Keratinocyte (primary cell): ENCODE data around the gene AIP. TPM values are rescaled to one million over a fixed set of nuclear protein-coding genes. Genes with fewer than 3 reads are reported as not detected.

Experiments used
- DNase-seq: peaks from one replicate; pipeline ENCODE4 v3.0.0-alpha.2; 2011; ENCODE audit warnings: low read depth, missing footprints, low spot score
- FAIRE-seq: peaks from 2 replicates; lab custom pipeline; 2011; peaks lifted over from hg19 to GRCh38; lab: Jason Lieb, UNC
- H2AFZ ChIP-seq: 2 replicates; pipeline ENCODE4 v1.6.0; 2012; ENCODE audit warnings: low read length, control low read depth, inconsistent platforms; ENCODE audit not compliant: control insufficient read depth
- H3K27ac ChIP-seq: 2 replicates; pipeline ENCODE4 v1.5.1; 2011; ENCODE audit warnings: low read length; ENCODE audit not compliant: control insufficient read depth, insufficient read depth
- H3K27me3 ChIP-seq: 3 replicates; pipeline ENCODE4 v1.6.0; 2011; ENCODE audit warnings: low read length; ENCODE audit not compliant: control insufficient read depth, insufficient read depth; ENCODE audit errors: extremely low read depth
- H3K36me3 ChIP-seq, 2 experiments: 2 replicates in 1 of 2; 3 replicates in 1 of 2; pipeline ENCODE4 v1.5.1; 2011; ENCODE audit warnings: low read length in 2 of 2, mild to moderate bottlenecking in 1 of 2; ENCODE audit not compliant: control insufficient read depth in 2 of 2, insufficient read depth in 2 of 2; ENCODE audit errors: extremely low read depth in 1 of 2
- H3K4me1 ChIP-seq: 3 replicates; pipeline ENCODE4 v1.5.1; 2011; ENCODE audit warnings: low read length; ENCODE audit not compliant: control insufficient read depth, insufficient read depth; ENCODE audit errors: extremely low read depth
- H3K4me2 ChIP-seq: 3 replicates; pipeline ENCODE4 v1.6.0; 2011; ENCODE audit warnings: low read depth, low read length; ENCODE audit not compliant: control insufficient read depth, insufficient read depth; ENCODE audit errors: extremely low read depth
- H3K4me3 ChIP-seq, 3 experiments: fragments of 200-600 bp in 1 of 3; sonication (generic) in 1 of 3; 2 replicates in 2 of 3; 3 replicates in 1 of 3; pipeline ENCODE4 v1.5.1; 2011 to 2016; ENCODE audit warnings: low read length in 3 of 3, mild to moderate bottlenecking in 3 of 3, control low read depth in 2 of 3, inconsistent platforms in 1 of 3, low read depth in 1 of 3, mixed read lengths in 1 of 3, mixed run types in 1 of 3, moderate library complexity in 1 of 3; ENCODE audit not compliant: control insufficient read depth in 2 of 3, insufficient read depth in 2 of 3; ENCODE audit errors: extremely low read depth in 1 of 3
- H3K79me2 ChIP-seq: 2 replicates; pipeline ENCODE4 v1.6.0; 2012; ENCODE audit warnings: low read length; ENCODE audit not compliant: control insufficient read depth, insufficient read depth
- H3K9ac ChIP-seq: 3 replicates; pipeline ENCODE4 v1.6.0; 2011; ENCODE audit warnings: low read length; ENCODE audit not compliant: control insufficient read depth, insufficient read depth; ENCODE audit errors: extremely low read depth
- H3K9me1 ChIP-seq: 3 replicates; pipeline ENCODE4 v1.6.0; 2011; ENCODE audit warnings: low read length; ENCODE audit not compliant: control insufficient read depth, insufficient read depth; ENCODE audit errors: extremely low read depth
- H3K9me3 ChIP-seq: 2 replicates; pipeline ENCODE4 v1.5.1; 2012; ENCODE audit warnings: low read depth, low read length; ENCODE audit not compliant: control insufficient read depth
- H4K20me1 ChIP-seq: 3 replicates; pipeline ENCODE4 v1.6.0; 2011; ENCODE audit warnings: low read length; ENCODE audit not compliant: control insufficient read depth, insufficient read depth; ENCODE audit errors: extremely low read depth
- CTCF ChIP-seq, 3 experiments: IDR thresholded peaks in 1 of 3; conservative IDR thresholded peaks in 1 of 3; optimal IDR thresholded peaks in 1 of 3; 2 replicates in 2 of 3; 3 replicates in 1 of 3; pipeline versions ENCODE3 to v1.5.1; 2011; ENCODE audit warnings: low read length in 3 of 3, mild to moderate bottlenecking in 3 of 3, moderate library complexity in 2 of 3, control low read depth in 1 of 3, inconsistent platforms in 1 of 3; ENCODE audit not compliant: insufficient read depth in 2 of 3; ENCODE audit errors: extremely low read depth in 1 of 3
- EZH2 ChIP-seq: IDR thresholded peaks from one replicate; pipeline ENCODE4 v1.6.1; 2012; ENCODE audit warnings: inconsistent platforms, mild to moderate bottlenecking, low read length, moderate library complexity
- dilution Hi-C: fragments of 300-500 bp; cut with MboI; formaldehyde crosslinking; loops from one replicate; pipeline ENCODE4 v1.7.0; 2020; ENCODE audit warnings: low sequenced_read_pairs; ENCODE audit not compliant: extremely low pct_ligation_motif_present
- polyA plus RNA-seq, 5 experiments: library from polyadenylated mRNA; depleted of rRNA in 3 of 5; stranded (reverse) in 3 of 5; stranded (forward) in 1 of 5; unstranded in 1 of 5; fragments of >200 nt; gene quantifications; 1 replicate in 1 of 5; 2 replicates in 3 of 5; 3 replicates in 1 of 5; pipeline versions ENCODE4 v1.2.1 to v1.2.3, GENCODE V29; 2011 to 2012; ENCODE audit warnings: missing spikeins in 2 of 5, low read depth in 1 of 5, low replicate concordance in 1 of 5

The AIP gene
- polyA plus RNA-seq, 1 donor (not counting 4 experiments of a cell fraction or from before 2014, with no cell fraction given), result 32.5 TPM

- H3K4me1 ChIP-seq, result no peaks in the 10 kb centered on the region
- H3K79me2 ChIP-seq, result no peaks in the 10 kb centered on the region
- no peak for TF ChIP-seq EZH2
- no peaks in the 10 kb centered on the region for H3K9me1 ChIP-seq
- H2AFZ ChIP-seq, result no peak overlapping the region
- FAIRE-seq, result no peak
- no peaks in the 10 kb centered on the region for H3K36me3 ChIP-seq
- H3K27me3 ChIP-seq, result no peaks in the 10 kb centered on the region
- no peak overlapping the region for H3K4me3 ChIP-seq
- no peak overlapping the region for H3K27ac ChIP-seq
- no peaks in the 10 kb centered on the region for H4K20me1 ChIP-seq
- H3K9me3 ChIP-seq, result no peaks in the 10 kb centered on the region
- H3K9ac ChIP-seq, result no peak overlapping the region
- DNase-seq, result no peak
- dilution Hi-C loops, result no loop called here
- H3K4me2 ChIP-seq, result no peak overlapping the region
Observed at GRCh38 chr11:67449116-67449844, 33.5 kb upstream of the AIP start.

- FAIRE-seq (no peak), DNase-seq (no peak)
- no peaks in the 10 kb centered on the region for H3K27me3 ChIP-seq
- H3K4me1 ChIP-seq, result no peaks in the 10 kb centered on the region
- H3K79me2 ChIP-seq, result no peaks in the 10 kb centered on the region
- no peak for TF ChIP-seq CTCF (optimal IDR thresholded peaks at IDR 0.05 in 1 of 3, IDR thresholded peaks at IDR 0.05 in 1 of 3, conservative IDR thresholded peaks at IDR 0.05 in 1 of 3; ENCODE audit: extremely low read depth in 1 of 3, insufficient read depth in 2 of 3, low read length in 3 of 3)
- no peak for TF ChIP-seq EZH2
- no peak overlapping the region for H3K27ac ChIP-seq
- dilution Hi-C loops, result no loop called here
- H3K9ac ChIP-seq, result no peak overlapping the region
- H3K4me3 ChIP-seq, result no peak overlapping the region
- H3K9me3 ChIP-seq, result no peaks in the 10 kb centered on the region
- no peak overlapping the region for H3K4me2 ChIP-seq
- no peaks in the 10 kb centered on the region for H4K20me1 ChIP-seq
- no peaks in the 10 kb centered on the region for H3K9me1 ChIP-seq
- no peak overlapping the region for H2AFZ ChIP-seq
- no peaks in the 10 kb centered on the region for H3K36me3 ChIP-seq
Observed at GRCh38 chr11:67450796-67451657, 31.8 kb upstream of the AIP start.
